ENCODE results near the gene HAP1. TPM values are rescaled to one million over a fixed set of nuclear protein-coding genes. Genes with fewer than 3 reads are reported as not detected.

Gene HAP1
- total RNA-seq, 1 donor from 2014 or later: 0.62 TPM

DNA sequence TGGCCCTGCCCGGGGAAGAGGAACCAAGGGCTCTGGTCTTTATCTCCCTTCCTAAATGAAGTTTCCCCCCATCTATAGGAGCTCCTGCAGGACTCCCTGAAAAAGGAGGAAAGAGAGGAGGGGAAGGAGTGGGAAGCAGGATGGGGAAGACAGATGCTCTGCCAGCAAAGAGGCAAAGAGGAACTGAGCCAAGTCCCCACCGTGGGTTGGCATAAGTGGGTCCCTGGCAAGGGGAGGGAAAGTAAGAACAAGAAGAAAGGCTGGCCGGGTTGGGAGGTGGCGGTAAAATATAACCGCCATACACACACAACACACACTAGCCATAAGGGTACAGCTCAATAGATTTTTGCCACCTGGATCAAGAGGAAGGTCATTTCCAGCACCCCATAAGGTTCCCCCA is 51.8 kb downstream of the HAP1 start:
- Histone ChIP-seq H3K27me3 (ENCODE audit: low read depth) (no peaks in the 10 kb centered on the region), H3K4me3 (no peak overlapping the region), H3K4me1 (peaks cover 14% of the 10 kb centered on the region), H3K27ac (no peak overlapping the region), H3K9me3 (no peaks in the 10 kb centered on the region), H3K36me3 (no peaks in the 10 kb centered on the region)
- intact Hi-C loops (cut with DNase I): no loop called here
- no peak for ATAC-seq
- TF ChIP-seq, protein P1, sequence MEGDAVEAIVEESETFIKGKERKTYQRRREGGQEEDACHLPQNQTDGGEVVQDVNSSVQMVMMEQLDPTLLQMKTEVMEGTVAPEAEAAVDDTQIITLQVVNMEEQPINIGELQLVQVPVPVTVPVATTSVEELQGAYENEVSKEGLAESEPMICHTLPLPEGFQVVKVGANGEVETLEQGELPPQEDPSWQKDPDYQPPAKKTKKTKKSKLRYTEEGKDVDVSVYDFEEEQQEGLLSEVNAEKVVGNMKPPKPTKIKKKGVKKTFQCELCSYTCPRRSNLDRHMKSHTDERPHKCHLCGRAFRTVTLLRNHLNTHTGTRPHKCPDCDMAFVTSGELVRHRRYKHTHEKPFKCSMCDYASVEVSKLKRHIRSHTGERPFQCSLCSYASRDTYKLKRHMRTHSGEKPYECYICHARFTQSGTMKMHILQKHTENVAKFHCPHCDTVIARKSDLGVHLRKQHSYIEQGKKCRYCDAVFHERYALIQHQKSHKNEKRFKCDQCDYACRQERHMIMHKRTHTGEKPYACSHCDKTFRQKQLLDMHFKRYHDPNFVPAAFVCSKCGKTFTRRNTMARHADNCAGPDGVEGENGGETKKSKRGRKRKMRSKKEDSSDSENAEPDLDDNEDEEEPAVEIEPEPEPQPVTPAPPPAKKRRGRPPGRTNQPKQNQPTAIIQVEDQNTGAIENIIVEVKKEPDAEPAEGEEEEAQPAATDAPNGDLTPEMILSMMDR (IDR thresholded peaks at IDR 0.05): no peak
- no peak for DNase-seq

DNA sequence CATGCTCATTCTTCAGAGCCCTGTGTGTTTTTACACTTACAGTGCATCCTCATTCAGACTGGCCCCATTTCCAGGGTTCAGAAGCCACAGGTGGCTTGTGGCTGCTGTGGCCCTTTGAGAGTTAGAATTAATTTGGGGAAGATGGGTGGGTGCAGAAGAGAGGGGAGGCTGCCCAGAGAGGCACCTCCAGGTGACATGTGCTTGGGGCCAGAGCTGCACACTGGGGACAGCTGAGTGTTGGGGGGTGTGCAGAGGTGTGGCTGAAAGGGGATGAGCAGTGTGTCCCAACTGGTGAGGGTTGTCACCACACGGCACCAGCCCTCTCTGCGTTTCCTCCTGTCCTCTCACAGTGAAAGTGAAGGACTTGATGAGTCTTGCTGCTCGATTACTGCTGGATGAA is 52.7 kb downstream of the HAP1 start:
- Histone ChIP-seq H3K27me3 (ENCODE audit: low read depth) (no peaks in the 10 kb centered on the region), H3K9me3 (no peaks in the 10 kb centered on the region), H3K4me1 (peaks cover 18% of the 10 kb centered on the region), H3K27ac (no peak overlapping the region), H3K4me3 (no peak overlapping the region), H3K36me3 (no peaks in the 10 kb centered on the region)
- ATAC-seq (no peak), DNase-seq (no peak)
- TF ChIP-seq, protein P1 (IDR thresholded peaks at IDR 0.05): no peak
- intact Hi-C loops (cut with DNase I): no loop called here

DNA sequence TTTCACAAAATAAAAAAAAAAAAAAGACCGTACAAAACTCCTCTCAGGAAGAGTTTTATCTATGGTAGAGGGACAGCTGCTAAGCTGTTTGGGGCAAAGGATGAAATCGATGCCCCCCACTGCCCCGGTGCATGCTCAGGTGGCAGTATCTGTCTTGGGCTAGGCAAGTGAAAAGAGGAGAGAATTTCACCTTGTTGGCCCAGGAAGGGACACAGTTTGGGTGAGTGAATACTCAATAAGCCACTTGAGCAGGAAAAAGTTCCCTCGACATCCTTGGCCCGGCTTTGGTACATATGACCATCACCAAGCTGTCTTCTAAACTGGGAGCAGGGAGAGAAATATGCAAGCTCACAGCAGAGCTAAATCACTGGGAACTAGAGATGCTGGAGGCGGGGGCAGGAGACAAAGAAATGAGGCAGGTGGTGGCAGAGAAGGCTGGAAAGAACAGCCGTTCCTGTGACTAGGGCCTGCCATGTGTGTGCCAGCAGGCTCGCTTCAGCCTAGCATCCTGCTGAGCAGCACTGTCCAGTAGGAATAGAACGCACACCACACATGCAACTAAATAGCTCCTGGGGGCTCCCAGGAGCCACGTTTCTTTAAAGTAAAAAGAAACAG is 53.9 kb downstream of the HAP1 start:
- intact Hi-C loops (cut with DNase I): no loop called here
- no peak overlapping the region for H3K27ac ChIP-seq
- peaks cover 30% of the 10 kb centered on the region for H3K4me1 ChIP-seq
- DNase-seq (no peak), ATAC-seq (no peak)
- H3K36me3 ChIP-seq: no peaks in the 10 kb centered on the region
- H3K4me3 ChIP-seq: no peak overlapping the region
- H3K27me3 ChIP-seq (ENCODE audit: low read depth): no peaks in the 10 kb centered on the region
- H3K9me3 ChIP-seq: no peaks in the 10 kb centered on the region
- TF ChIP-seq, protein P1 (IDR thresholded peaks at IDR 0.05): no peak

DNA sequence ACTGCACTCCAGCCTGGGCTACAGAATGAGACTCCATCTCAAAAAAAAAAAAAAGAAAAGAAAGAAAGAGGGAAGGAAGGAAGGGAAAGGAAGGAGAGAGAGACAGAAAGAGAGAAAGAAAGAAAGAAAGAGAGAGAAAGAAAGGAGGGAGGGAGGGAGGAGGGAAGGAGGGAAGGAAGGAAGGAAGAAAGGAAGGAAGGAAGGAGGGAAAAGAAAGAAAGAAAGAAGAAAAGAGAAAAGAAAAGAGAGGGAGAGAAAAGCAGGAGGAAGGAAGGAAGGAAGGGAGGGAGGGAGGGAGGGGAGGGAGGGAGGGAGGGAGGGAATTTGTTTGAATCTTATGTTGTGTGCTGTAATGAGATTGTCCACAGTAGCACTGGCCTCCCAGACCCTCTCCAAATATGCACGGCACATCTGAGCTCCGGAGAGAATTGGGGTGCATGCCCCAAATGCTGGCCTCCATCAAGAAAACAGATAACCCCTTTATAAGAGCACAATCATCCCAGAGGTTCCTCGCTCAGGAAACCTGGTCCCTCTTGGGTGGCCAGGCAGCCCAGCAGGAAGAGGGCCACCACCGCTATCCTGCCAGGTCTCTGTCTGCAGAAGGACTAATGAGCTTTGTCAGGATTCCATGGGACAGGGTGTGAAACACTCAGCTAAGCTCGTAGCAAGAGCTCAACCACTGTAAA is 54.6 kb downstream of the HAP1 start:
- Histone ChIP-seq H3K27me3 (ENCODE audit: low read depth) (no peaks in the 10 kb centered on the region), H3K4me3 (no peak overlapping the region), H3K36me3 (no peaks in the 10 kb centered on the region), H3K27ac (peak overlapping the region; percentile 82), H3K9me3 (no peaks in the 10 kb centered on the region), H3K4me1 (peaks cover 33% of the 10 kb centered on the region)
- DNase-seq (no peak), ATAC-seq (no peak)
- TF ChIP-seq, protein P1 (IDR thresholded peaks at IDR 0.05): no peak
- intact Hi-C loops (cut with DNase I): no loop called here

DNA sequence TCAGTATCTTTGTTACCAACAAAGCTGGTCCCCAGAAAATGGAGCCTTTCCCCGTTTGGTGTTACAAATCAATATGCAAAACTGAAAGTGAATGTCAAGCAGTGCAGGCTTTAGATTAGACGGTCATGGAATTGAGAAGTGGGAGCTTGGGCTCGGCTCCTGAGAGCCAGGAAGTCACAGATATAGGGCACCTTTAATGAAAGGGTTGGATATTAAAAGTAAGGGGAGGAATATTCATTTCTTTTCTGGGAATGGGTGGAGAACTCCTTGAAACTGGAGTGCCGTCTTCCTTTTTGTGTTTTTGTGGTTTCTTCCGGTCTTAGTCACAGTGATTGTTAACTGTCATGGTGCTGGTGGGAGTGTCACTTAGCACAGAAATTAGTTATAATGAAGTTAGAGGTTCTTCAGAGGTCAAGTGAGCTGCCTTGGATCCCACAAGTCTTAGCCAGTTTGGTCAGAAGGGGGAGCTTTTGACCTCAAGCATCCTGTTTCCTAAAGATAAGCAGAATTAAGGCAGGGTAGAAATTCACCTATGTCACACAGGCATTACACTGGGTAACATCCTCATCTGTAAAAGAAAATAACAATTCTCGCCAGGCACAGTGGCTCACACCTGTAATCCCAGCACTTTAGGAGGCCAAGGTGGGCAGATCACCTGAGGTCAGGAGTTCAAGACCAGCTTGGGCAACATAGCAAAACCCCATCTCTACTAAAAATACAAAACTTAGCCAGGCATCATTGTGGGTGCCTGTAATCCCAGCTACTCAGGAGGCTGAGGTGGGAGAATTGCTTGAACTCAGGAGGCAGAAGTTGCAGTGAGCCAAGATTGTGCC is 55.3 kb downstream of the HAP1 start:
- H3K27me3 ChIP-seq (ENCODE audit: low read depth): no peaks in the 10 kb centered on the region
- H3K27ac ChIP-seq: peak overlapping the region; percentile 82
- DNase-seq (no peak), ATAC-seq (peak; percentile 87 to 90)
- intact Hi-C loops (cut with DNase I): no loop called here
- H3K36me3 ChIP-seq: no peaks in the 10 kb centered on the region
- H3K4me3 ChIP-seq: peak overlapping the region; percentile 47
- no peaks in the 10 kb centered on the region for H3K9me3 ChIP-seq
- TF ChIP-seq, protein P1 (IDR thresholded peaks at IDR 0.05): peak; percentile 22
- peaks cover 33% of the 10 kb centered on the region for H3K4me1 ChIP-seq
